Effector memory CD8-positive, alpha-beta T cell (primary cell): ENCODE results near the gene TPRG1.

Experiments used
- ATAC-seq: fragments of 150-1000 bp; cut with Tn5 transposase; replicated peaks from 2 replicates; pipeline ENCODE4 v1.10.0; 2021; ENCODE audit warnings: mild to moderate bottlenecking, moderate library complexity
- DNase-seq, 3 experiments: peaks; one replicate each; pipeline ENCODE4 v3.0.0; 2021
- H3K27ac Mint-ChIP-seq, 2 donors: one replicate each; pipeline ENCODE4 v1.8.0; 2022; ENCODE audit warnings: mild to moderate bottlenecking in 2 of 2, mixed read lengths in 2 of 2, moderate library complexity in 2 of 2
- H3K27me3 Mint-ChIP-seq, 2 donors: one replicate each; pipeline ENCODE4 v1.8.0; 2022; ENCODE audit warnings: mixed read lengths in 2 of 2
- H3K36me3 Mint-ChIP-seq: one replicate; pipeline ENCODE4 v1.8.0; 2022; ENCODE audit warnings: mild to moderate bottlenecking, moderate library complexity, mixed read lengths; ENCODE audit not compliant: insufficient read depth
- H3K4me1 Mint-ChIP-seq, 2 donors: one replicate each; pipeline ENCODE4 v1.8.0; 2022; ENCODE audit warnings: low read depth in 2 of 2, mixed read lengths in 2 of 2
- H3K4me3 Mint-ChIP-seq, 2 donors: one replicate each; pipeline ENCODE4 v1.8.0; 2022; ENCODE audit warnings: mild to moderate bottlenecking in 2 of 2, mixed read lengths in 2 of 2, moderate library complexity in 2 of 2
- H3K9me3 Mint-ChIP-seq, 2 donors: one replicate each; pipeline ENCODE4 v1.8.0; 2022; ENCODE audit warnings: mixed read lengths in 2 of 2

Gene TPRG1

GRCh38 chr3:189353988-189354889 lies 182.5 kb downstream of the TPRG1 start:
- H3K27ac Mint-ChIP-seq: peak overlapping the region in 1 of 2 donors; percentile 20
- H3K4me1 Mint-ChIP-seq: peaks cover 7 to 18% of the 10 kb centered on the region in 2 donors

DNA sequence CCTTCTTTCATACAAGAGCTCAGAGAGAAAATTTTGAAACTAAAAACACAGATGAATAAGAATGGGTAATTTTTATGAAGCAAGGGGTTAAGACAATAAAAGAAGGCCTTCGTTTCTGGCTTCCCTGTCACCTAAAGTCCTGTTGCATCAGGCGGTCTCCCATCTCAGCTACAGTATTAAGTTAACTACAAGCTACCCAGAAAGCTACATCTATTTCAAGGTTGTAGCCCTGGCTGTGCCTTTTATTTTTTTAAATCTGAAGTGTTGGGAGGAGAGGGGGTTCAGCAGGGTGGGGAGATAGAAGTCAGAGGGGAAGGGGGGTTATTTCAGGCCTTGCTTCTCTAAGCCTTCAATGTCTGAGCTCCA lies 183.3 kb downstream of the TPRG1 start:
- peak overlapping the region; percentile 20 to 30 for H3K27ac Mint-ChIP-seq
- DNase-seq: no peak
- no peaks in the 10 kb centered on the region for H3K36me3 Mint-ChIP-seq
- no peaks in the 10 kb centered on the region for H3K27me3 Mint-ChIP-seq
- ATAC-seq: no peak
- H3K4me1 Mint-ChIP-seq: peaks cover 7 to 18% of the 10 kb centered on the region in 2 donors
- H3K9me3 Mint-ChIP-seq: no peaks in the 10 kb centered on the region
- no peak overlapping the region for H3K4me3 Mint-ChIP-seq

More at GRCh38 chr3:189353988-189354889, 182.5 kb downstream of the TPRG1 start:
- H3K4me3 Mint-ChIP-seq: no peak overlapping the region
- ATAC-seq (no peak), DNase-seq (no peak)
- no peaks in the 10 kb centered on the region for H3K9me3 Mint-ChIP-seq
- no peaks in the 10 kb centered on the region for H3K36me3 Mint-ChIP-seq
- no peaks in the 10 kb centered on the region for H3K27me3 Mint-ChIP-seq

DNA sequence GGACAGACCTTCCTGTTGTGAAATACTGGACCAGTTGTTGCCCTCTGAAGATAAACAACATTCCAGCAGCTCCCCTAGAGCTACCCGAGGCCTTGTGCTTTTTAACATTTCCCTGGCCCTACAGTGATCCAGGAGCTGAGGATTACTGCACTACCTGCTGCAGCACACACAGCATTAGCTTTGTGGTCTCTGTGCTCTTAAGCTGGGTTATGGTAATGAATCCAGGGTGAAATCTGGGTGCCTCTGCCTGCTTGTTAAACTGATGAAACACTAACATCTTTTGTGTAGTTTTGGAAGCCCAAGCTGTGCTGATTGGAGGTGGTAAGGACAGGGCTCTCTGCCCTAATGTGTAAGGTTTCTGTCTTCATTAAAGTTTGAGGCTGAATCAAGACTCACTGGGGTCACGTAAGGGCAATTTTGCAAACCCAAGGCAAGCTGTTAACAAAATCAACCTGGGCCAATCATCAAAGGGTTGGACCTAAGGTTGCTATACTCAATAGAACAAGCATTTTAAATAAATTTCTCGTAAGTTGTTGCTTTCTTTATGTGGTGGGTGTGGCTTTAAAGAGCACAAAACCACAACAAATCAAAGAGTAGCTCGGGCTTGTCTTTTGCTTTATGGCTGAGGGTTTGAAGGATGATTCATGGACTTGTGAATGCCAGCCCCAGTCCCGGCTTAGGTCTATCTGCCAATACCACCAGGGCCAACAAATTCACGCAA lies 183.9 kb downstream of the TPRG1 start:
- no peaks in the 10 kb centered on the region for H3K36me3 Mint-ChIP-seq
- peaks cover 7 to 18% of the 10 kb centered on the region in 2 donors for H3K4me1 Mint-ChIP-seq

DNA sequence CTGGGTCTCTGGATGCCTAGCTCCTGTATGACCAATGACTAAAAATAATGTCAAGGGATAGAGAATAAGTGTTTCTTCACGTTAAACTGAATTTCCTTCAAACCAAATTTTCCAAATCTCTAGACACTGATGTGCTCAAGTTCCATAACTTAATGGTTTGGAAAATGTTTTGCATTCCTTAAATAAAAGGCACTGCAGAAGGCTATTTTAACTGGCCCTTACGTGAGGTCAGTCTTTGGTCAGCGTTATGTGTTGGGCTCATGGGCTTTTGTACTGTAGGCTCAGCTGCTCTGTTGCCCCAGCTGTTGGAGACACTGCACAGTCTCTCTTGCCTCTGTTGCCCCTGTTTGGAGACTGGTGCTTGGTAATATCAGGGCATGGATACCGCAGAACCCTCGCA lies 188.5 kb downstream of the TPRG1 start:
- H3K36me3 Mint-ChIP-seq: no peaks in the 10 kb centered on the region
- no peak for ATAC-seq
- H3K4me3 Mint-ChIP-seq: no peak overlapping the region
- H3K4me1 Mint-ChIP-seq: peaks cover 7 to 15% of the 10 kb centered on the region in 2 donors
- no peaks in the 10 kb centered on the region for H3K27me3 Mint-ChIP-seq
- no peaks in the 10 kb centered on the region for H3K9me3 Mint-ChIP-seq
- H3K27ac Mint-ChIP-seq: peak overlapping the region in 1 of 2 donors; percentile 65
- no peak for DNase-seq

More for the DNA sequence above, 183.9 kb downstream of the TPRG1 start:
- ATAC-seq (peak; percentile 87), DNase-seq (peak; percentile 2 to 18 (median 5))
- Mint-ChIP-seq H3K9me3 (no peaks in the 10 kb centered on the region), H3K27me3 (no peaks in the 10 kb centered on the region), H3K4me3 (peak overlapping the region in 1 of 2 donors; percentile 45), H3K27ac (peak overlapping the region; percentile 20 to 30)

DNA sequence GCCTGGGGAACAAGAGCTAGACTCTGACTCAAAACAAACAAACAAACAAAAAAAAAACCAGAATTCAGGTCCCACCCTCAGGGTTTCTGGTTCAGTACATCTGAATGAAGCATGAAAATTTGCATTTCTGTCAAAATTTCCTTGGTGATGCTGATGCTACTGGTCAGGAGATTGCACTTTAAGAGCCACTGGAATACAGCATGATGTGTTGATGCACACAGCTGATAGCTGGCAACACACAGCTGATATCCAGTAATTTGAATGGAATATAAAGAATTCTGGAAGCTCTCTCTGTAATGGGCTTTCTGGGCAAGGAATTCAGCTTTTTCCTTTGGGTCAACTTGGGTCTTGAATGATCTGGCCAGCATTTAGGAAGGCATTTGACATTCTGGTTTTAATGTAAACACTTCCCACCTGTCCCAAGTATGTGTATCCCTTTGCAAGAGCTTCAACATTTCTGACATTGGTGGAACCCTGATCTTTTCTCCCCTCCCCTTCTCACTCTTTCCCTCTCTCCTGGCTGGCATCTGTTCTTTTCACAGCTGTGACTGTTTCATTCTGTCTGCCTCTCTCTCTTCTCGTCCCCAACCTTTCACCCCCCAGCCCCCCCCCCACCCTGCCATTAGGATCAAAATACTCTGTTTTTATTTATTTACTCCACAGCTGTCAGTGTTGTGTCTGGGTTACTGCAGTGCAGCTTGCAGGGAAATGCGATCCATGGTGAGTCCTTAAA lies 189.5 kb downstream of the TPRG1 start:
- DNase-seq (no peak), ATAC-seq (no peak)
- Mint-ChIP-seq H3K27me3 (no peaks in the 10 kb centered on the region), H3K9me3 (no peaks in the 10 kb centered on the region), H3K36me3 (no peaks in the 10 kb centered on the region), H3K27ac (no peak overlapping the region), H3K4me3 (no peak overlapping the region), H3K4me1 (peaks cover 0 to 5% of the 10 kb centered on the region in 2 donors)

- ATAC-seq (no peak), DNase-seq (no peak)
- no peak overlapping the region for H3K27ac Mint-ChIP-seq
- no peaks in the 10 kb centered on the region for H3K9me3 Mint-ChIP-seq
- no peaks in the 10 kb centered on the region for H3K36me3 Mint-ChIP-seq
- H3K4me1 Mint-ChIP-seq: peaks cover 0 to 4% of the 10 kb centered on the region in 2 donors
- no peaks in the 10 kb centered on the region for H3K27me3 Mint-ChIP-seq
- no peak overlapping the region for H3K4me3 Mint-ChIP-seq
Observed at GRCh38 chr3:189363590-189364255, 192.0 kb downstream of the TPRG1 start.

DNA sequence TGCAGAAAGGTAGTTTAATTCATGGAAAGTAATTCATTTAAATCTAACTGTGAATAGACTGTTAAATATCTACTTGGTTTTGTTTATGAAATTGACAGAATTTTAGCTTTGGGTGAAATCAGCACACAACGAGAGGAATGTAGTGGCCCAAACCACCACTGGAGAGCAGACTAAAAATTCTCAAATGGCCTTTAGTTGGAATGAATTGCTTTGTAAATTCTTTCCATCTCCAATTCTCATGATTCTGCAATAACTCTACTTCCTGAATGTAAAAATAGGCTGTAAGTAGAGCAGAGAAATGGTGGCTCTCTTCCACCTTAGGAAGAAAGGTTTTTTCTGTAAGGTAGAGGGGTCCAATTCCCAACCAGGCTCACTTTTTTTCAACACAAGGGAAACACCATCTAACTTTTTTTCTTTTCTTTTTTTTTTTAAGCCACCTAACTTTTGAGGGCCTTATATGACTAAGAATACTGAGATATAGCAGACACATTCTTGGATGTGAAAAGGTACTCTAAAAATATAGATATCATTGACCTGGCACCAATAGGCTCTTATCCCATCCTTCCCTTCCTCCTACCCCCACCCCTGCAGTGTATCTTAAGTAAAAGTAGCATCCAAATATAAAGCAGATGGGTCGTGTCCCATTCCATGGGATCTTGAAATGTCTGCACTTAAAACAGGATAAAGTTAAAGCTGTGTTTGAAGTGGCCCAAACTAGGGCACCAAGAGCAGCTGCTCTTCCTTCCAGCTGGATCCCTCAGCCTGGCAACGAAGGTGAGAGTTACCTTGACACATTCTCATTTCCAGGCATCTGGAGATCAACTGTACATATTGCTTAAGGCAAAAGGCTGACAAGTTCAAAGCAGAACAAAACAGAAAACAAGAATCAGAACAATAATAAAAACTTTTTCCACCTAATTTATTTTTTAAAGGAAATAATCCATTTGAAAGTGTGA lies 194.1 kb downstream of the TPRG1 start:
- ATAC-seq (no peak), DNase-seq (no peak)
- Mint-ChIP-seq H3K27me3 (no peaks in the 10 kb centered on the region), H3K4me3 (no peak overlapping the region), H3K27ac (no peak overlapping the region), H3K9me3 (no peaks in the 10 kb centered on the region), H3K4me1 (peaks cover 0 to 4% of the 10 kb centered on the region in 2 donors), H3K36me3 (peaks cover 3% of the 10 kb centered on the region)

- no peaks in the 10 kb centered on the region for H3K9me3 Mint-ChIP-seq
- ATAC-seq (no peak), DNase-seq (no peak)
- peaks cover 2 to 5% of the 10 kb centered on the region in 2 donors for H3K4me1 Mint-ChIP-seq
- H3K4me3 Mint-ChIP-seq: no peak overlapping the region
- H3K36me3 Mint-ChIP-seq: peaks cover 3% of the 10 kb centered on the region
- no peaks in the 10 kb centered on the region for H3K27me3 Mint-ChIP-seq
- H3K27ac Mint-ChIP-seq: no peak overlapping the region
Observed at GRCh38 chr3:189368384-189368783, 196.6 kb downstream of the TPRG1 start.

DNA sequence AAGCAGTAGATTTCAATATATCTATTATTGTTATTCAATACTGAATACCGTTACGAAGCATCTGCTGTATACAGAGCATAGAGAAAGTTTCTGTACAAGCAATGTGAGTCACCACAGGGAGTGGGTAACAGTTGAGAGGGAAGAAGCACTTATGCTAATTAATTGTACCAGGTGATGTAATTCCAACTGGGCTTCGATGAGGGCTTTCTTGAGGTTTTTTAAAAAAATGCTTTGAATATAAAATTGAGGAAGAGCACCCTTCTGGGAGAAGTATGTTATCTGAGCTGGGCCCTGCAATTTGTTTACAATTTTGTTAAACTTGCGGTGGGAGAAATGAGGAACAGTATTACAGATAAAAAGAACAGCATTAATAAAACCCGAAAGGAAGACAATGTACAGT lies 197.9 kb downstream of the TPRG1 start:
- Mint-ChIP-seq H3K27ac (no peak overlapping the region), H3K27me3 (no peaks in the 10 kb centered on the region), H3K9me3 (no peaks in the 10 kb centered on the region), H3K4me1 (peaks cover 2 to 4% of the 10 kb centered on the region in 2 donors), H3K36me3 (peaks cover 3% of the 10 kb centered on the region), H3K4me3 (no peak overlapping the region)
- DNase-seq (no peak), ATAC-seq (no peak)

GRCh38 chr3:189372243-189372642 lies 200.5 kb downstream of the TPRG1 start:
- Mint-ChIP-seq H3K4me3 (no peak overlapping the region), H3K9me3 (no peaks in the 10 kb centered on the region), H3K27me3 (no peaks in the 10 kb centered on the region), H3K27ac (no peak overlapping the region), H3K4me1 (peaks cover 2 to 4% of the 10 kb centered on the region in 2 donors), H3K36me3 (peaks cover 3% of the 10 kb centered on the region)
- DNase-seq (no peak), ATAC-seq (no peak)
